Measurements from ENCODE around the gene PCBP3.

The PCBP3 gene

GRCh38 chr21:45913418-45913765, 269.9 kb downstream of the PCBP3 start:
- Histone ChIP-seq H3K27ac (ENCODE audit: insufficient read depth in 1 of 2, low read depth in 1 of 2, low read length in 2 of 2, poor library complexity in 1 of 2, severe bottlenecking in 2 of 2) (no peak overlapping the region), H3K4me1 (ENCODE audit: control extremely low read depth in 1 of 4, control insufficient read depth in 4 of 4, insufficient read depth in 4 of 4, low read length in 3 of 4) (peaks cover 0 to 13% (median 9%) of the 10 kb centered on the region in 4 experiments), H3K36me3 (ENCODE audit: control insufficient read depth in 4 of 4, insufficient read depth in 4 of 4, low read length in 3 of 4) (no peaks in the 10 kb centered on the region), H3K4me3 (ENCODE audit: control insufficient read depth in 1 of 7, extremely low read depth in 1 of 7, insufficient read depth in 4 of 7, low read depth in 2 of 7, low read length in 6 of 7) (no peak overlapping the region), H3K9me3 (ENCODE audit: control extremely low read depth in 1 of 5, control insufficient read depth in 4 of 5, insufficient read depth in 2 of 5, low read depth in 1 of 5, low read length in 4 of 5) (no peaks in the 10 kb centered on the region), H3K27me3 (replicated peaks in 2 of 5; ENCODE audit: control insufficient read depth in 4 of 5, insufficient read depth in 5 of 5, low read length in 4 of 5) (no peaks in the 10 kb centered on the region)
- POLR2A ChIA-PET, result no interaction called here
- CTCF ChIA-PET, result no interaction called here
- no peak for DNase-seq
- 94% methylated on average over 8 of the region's 10 CpGs for WGBS (ENCODE audit: insufficient coverage)

GRCh38 chr21:45913886-45914285, 270.4 kb downstream of the PCBP3 start:
- Histone ChIP-seq H3K4me1 (ENCODE audit: control extremely low read depth in 1 of 4, control insufficient read depth in 4 of 4, insufficient read depth in 4 of 4, low read length in 3 of 4) (peaks cover 0 to 13% (median 9%) of the 10 kb centered on the region in 4 experiments), H3K27ac (ENCODE audit: insufficient read depth in 1 of 2, low read depth in 1 of 2, low read length in 2 of 2, poor library complexity in 1 of 2, severe bottlenecking in 2 of 2) (no peak overlapping the region), H3K9me3 (ENCODE audit: control extremely low read depth in 1 of 5, control insufficient read depth in 4 of 5, insufficient read depth in 2 of 5, low read depth in 1 of 5, low read length in 4 of 5) (no peaks in the 10 kb centered on the region), H3K36me3 (ENCODE audit: control insufficient read depth in 4 of 4, insufficient read depth in 4 of 4, low read length in 3 of 4) (no peaks in the 10 kb centered on the region), H3K27me3 (replicated peaks in 2 of 5; ENCODE audit: control insufficient read depth in 4 of 5, insufficient read depth in 5 of 5, low read length in 4 of 5) (no peaks in the 10 kb centered on the region), H3K4me3 (ENCODE audit: control insufficient read depth in 1 of 7, extremely low read depth in 1 of 7, insufficient read depth in 4 of 7, low read depth in 2 of 7, low read length in 6 of 7) (no peak overlapping the region)
- CTCF ChIA-PET, result no interaction called here
- DNase-seq, result no peak
- WGBS (ENCODE audit: insufficient coverage), result 94% methylated on average over 20 of the region's 22 CpGs
- POLR2A ChIA-PET, result no interaction called here

GRCh38 chr21:45914321-45914845, 270.9 kb downstream of the PCBP3 start:
- ChIA-PET POLR2A (no interaction called here), CTCF (no interaction called here)
- WGBS (ENCODE audit: insufficient coverage), result 92% methylated on average over 22 of the region's 22 CpGs
- H3K27me3 ChIP-seq (replicated peaks in 2 of 5; ENCODE audit: control insufficient read depth in 4 of 5, insufficient read depth in 5 of 5, low read length in 4 of 5), result no peaks in the 10 kb centered on the region
- no peak overlapping the region for H3K4me3 ChIP-seq (ENCODE audit: control insufficient read depth in 1 of 7, extremely low read depth in 1 of 7, insufficient read depth in 4 of 7, low read depth in 2 of 7, low read length in 6 of 7)
- H3K9me3 ChIP-seq (ENCODE audit: control extremely low read depth in 1 of 5, control insufficient read depth in 4 of 5, insufficient read depth in 2 of 5, low read depth in 1 of 5, low read length in 4 of 5), result no peaks in the 10 kb centered on the region
- H3K27ac ChIP-seq (ENCODE audit: insufficient read depth in 1 of 2, low read depth in 1 of 2, low read length in 2 of 2, poor library complexity in 1 of 2, severe bottlenecking in 2 of 2), result no peak overlapping the region
- DNase-seq, result no peak
- peaks cover 0 to 13% (median 9%) of the 10 kb centered on the region in 4 experiments for H3K4me1 ChIP-seq (ENCODE audit: control extremely low read depth in 1 of 4, control insufficient read depth in 4 of 4, insufficient read depth in 4 of 4, low read length in 3 of 4)
- H3K36me3 ChIP-seq (ENCODE audit: control insufficient read depth in 4 of 4, insufficient read depth in 4 of 4, low read length in 3 of 4), result no peaks in the 10 kb centered on the region

GRCh38 chr21:45916011-45916840, 272.7 kb downstream of the PCBP3 start:
- ChIA-PET CTCF (interaction anchor here (1.2 kb wide), 2 partner anchors 23 to 27 kb away, joined by 4 to 5 read pairs; no protein-coding TSS in a partner anchor), POLR2A (no interaction called here)
- DNase-seq, result peak; percentile 25 to 68 (median 63)
- peaks cover 0 to 13% (median 9%) of the 10 kb centered on the region in 4 experiments for H3K4me1 ChIP-seq (ENCODE audit: control extremely low read depth in 1 of 4, control insufficient read depth in 4 of 4, insufficient read depth in 4 of 4, low read length in 3 of 4)
- 48% methylated on average over 24 of the region's 25 CpGs for WGBS (ENCODE audit: insufficient coverage)
- H3K4me3 ChIP-seq (ENCODE audit: control insufficient read depth in 1 of 7, extremely low read depth in 1 of 7, insufficient read depth in 4 of 7, low read depth in 2 of 7, low read length in 6 of 7), result no peak overlapping the region
- H3K27ac ChIP-seq (ENCODE audit: insufficient read depth in 1 of 2, low read depth in 1 of 2, low read length in 2 of 2, poor library complexity in 1 of 2, severe bottlenecking in 2 of 2), result no peak overlapping the region
- no peaks in the 10 kb centered on the region for H3K36me3 ChIP-seq (ENCODE audit: control insufficient read depth in 4 of 4, insufficient read depth in 4 of 4, low read length in 3 of 4)
- peaks cover 0 to 3% (median 0%) of the 10 kb centered on the region in 5 experiments for H3K27me3 ChIP-seq (replicated peaks in 2 of 5; ENCODE audit: control insufficient read depth in 4 of 5, insufficient read depth in 5 of 5, low read length in 4 of 5)
- no peaks in the 10 kb centered on the region for H3K9me3 ChIP-seq (ENCODE audit: control extremely low read depth in 1 of 5, control insufficient read depth in 4 of 5, insufficient read depth in 2 of 5, low read depth in 1 of 5, low read length in 4 of 5)

GRCh38 chr21:45917241-45917640, 273.7 kb downstream of the PCBP3 start:
- no peak for DNase-seq
- Histone ChIP-seq H3K9me3 (ENCODE audit: control extremely low read depth in 1 of 5, control insufficient read depth in 4 of 5, insufficient read depth in 2 of 5, low read depth in 1 of 5, low read length in 4 of 5) (no peaks in the 10 kb centered on the region), H3K27me3 (replicated peaks in 2 of 5; ENCODE audit: control insufficient read depth in 4 of 5, insufficient read depth in 5 of 5, low read length in 4 of 5) (peaks cover 0 to 3% (median 0%) of the 10 kb centered on the region in 5 experiments), H3K4me3 (ENCODE audit: control insufficient read depth in 1 of 7, extremely low read depth in 1 of 7, insufficient read depth in 4 of 7, low read depth in 2 of 7, low read length in 6 of 7) (no peak overlapping the region), H3K27ac (ENCODE audit: insufficient read depth in 1 of 2, low read depth in 1 of 2, low read length in 2 of 2, poor library complexity in 1 of 2, severe bottlenecking in 2 of 2) (no peak overlapping the region), H3K36me3 (ENCODE audit: control insufficient read depth in 4 of 4, insufficient read depth in 4 of 4, low read length in 3 of 4) (no peaks in the 10 kb centered on the region), H3K4me1 (ENCODE audit: control extremely low read depth in 1 of 4, control insufficient read depth in 4 of 4, insufficient read depth in 4 of 4, low read length in 3 of 4) (peaks cover 0 to 13% (median 9%) of the 10 kb centered on the region in 4 experiments)
- WGBS (ENCODE audit: insufficient coverage), result 93% methylated on average over 12 of the region's 13 CpGs
- CTCF ChIA-PET, result interaction anchor here (1.2 kb wide), 1 partner anchor 24 kb away, joined by 4 read pairs; no protein-coding TSS in a partner anchor
- POLR2A ChIA-PET, result no interaction called here

GRCh38 chr21:45918011-45918410, 274.5 kb downstream of the PCBP3 start:
- H3K27ac ChIP-seq (ENCODE audit: insufficient read depth in 1 of 2, low read depth in 1 of 2, low read length in 2 of 2, poor library complexity in 1 of 2, severe bottlenecking in 2 of 2), result no peak overlapping the region
- ChIA-PET POLR2A (no interaction called here), CTCF (no interaction called here)
- no peak overlapping the region for H3K4me3 ChIP-seq (ENCODE audit: control insufficient read depth in 1 of 7, extremely low read depth in 1 of 7, insufficient read depth in 4 of 7, low read depth in 2 of 7, low read length in 6 of 7)
- no peak for DNase-seq
- 96% methylated on average over 9 of the region's 11 CpGs for WGBS (ENCODE audit: insufficient coverage)
- no peaks in the 10 kb centered on the region for H3K9me3 ChIP-seq (ENCODE audit: control extremely low read depth in 1 of 5, control insufficient read depth in 4 of 5, insufficient read depth in 2 of 5, low read depth in 1 of 5, low read length in 4 of 5)
- H3K4me1 ChIP-seq (ENCODE audit: control extremely low read depth in 1 of 4, control insufficient read depth in 4 of 4, insufficient read depth in 4 of 4, low read length in 3 of 4), result peaks cover 0 to 13% (median 9%) of the 10 kb centered on the region in 4 experiments
- H3K36me3 ChIP-seq (ENCODE audit: control insufficient read depth in 4 of 4, insufficient read depth in 4 of 4, low read length in 3 of 4), result no peaks in the 10 kb centered on the region
- peaks cover 0 to 3% (median 0%) of the 10 kb centered on the region in 5 experiments for H3K27me3 ChIP-seq (replicated peaks in 2 of 5; ENCODE audit: control insufficient read depth in 4 of 5, insufficient read depth in 5 of 5, low read length in 4 of 5)

- CTCF ChIA-PET, result no interaction called here
- H3K27ac ChIP-seq (ENCODE audit: insufficient read depth in 1 of 2, low read depth in 1 of 2, low read length in 2 of 2, poor library complexity in 1 of 2, severe bottlenecking in 2 of 2), result no peak overlapping the region
- POLR2A ChIA-PET, result no interaction called here
- no peak for DNase-seq
- H3K4me1 ChIP-seq (ENCODE audit: control extremely low read depth in 1 of 4, control insufficient read depth in 4 of 4, insufficient read depth in 4 of 4, low read length in 3 of 4), result peaks cover 0 to 13% (median 9%) of the 10 kb centered on the region in 4 experiments
- peaks cover 0 to under 1% (median 0%) of the 10 kb centered on the region in 5 experiments for H3K9me3 ChIP-seq (ENCODE audit: control extremely low read depth in 1 of 5, control insufficient read depth in 4 of 5, insufficient read depth in 2 of 5, low read depth in 1 of 5, low read length in 4 of 5)
- H3K4me3 ChIP-seq (ENCODE audit: control insufficient read depth in 1 of 7, extremely low read depth in 1 of 7, insufficient read depth in 4 of 7, low read depth in 2 of 7, low read length in 6 of 7), result no peak overlapping the region
- WGBS (ENCODE audit: insufficient coverage), result 93% methylated on average over 17 of the region's 20 CpGs
- H3K36me3 ChIP-seq (ENCODE audit: control insufficient read depth in 4 of 4, insufficient read depth in 4 of 4, low read length in 3 of 4), result no peaks in the 10 kb centered on the region
- peaks cover 0 to 3% (median 0%) of the 10 kb centered on the region in 5 experiments for H3K27me3 ChIP-seq (replicated peaks in 2 of 5; ENCODE audit: control insufficient read depth in 4 of 5, insufficient read depth in 5 of 5, low read length in 4 of 5)
Observed at GRCh38 chr21:45918835-45919447, 275.4 kb downstream of the PCBP3 start.

Data from common myeloid progenitor, CD34-positive (primary cell).